H9 (cell line): ENCODE measurements around the gene PNPLA2. TPM values are rescaled to one million over a fixed set of nuclear protein-coding genes. Genes with fewer than 3 reads are reported as not detected.

ENCODE experiments used
- DNase-seq: peaks from one replicate; pipeline ENCODE4 v3.0.0-alpha.2; 2017
- H2AFZ ChIP-seq: one replicate; pipeline ENCODE4 v1.6.1; 2013; ENCODE audit warnings: mild to moderate bottlenecking, low read length, control low read depth, moderate library complexity
- H2AK5ac ChIP-seq: 2 replicates; pipeline ENCODE4 v1.6.1; 2013; ENCODE audit warnings: low read length, control low read depth, mixed read lengths; ENCODE audit not compliant: insufficient read length
- H2BK120ac ChIP-seq: one replicate; pipeline ENCODE4 v1.6.1; 2013; ENCODE audit warnings: low read depth, mild to moderate bottlenecking, low read length, control low read depth, inconsistent platforms; ENCODE audit not compliant: poor library complexity, severe bottlenecking
- H2BK12ac ChIP-seq: 2 replicates; pipeline ENCODE4 v1.6.1; 2013; ENCODE audit warnings: low read length, control low read depth, mixed read lengths, low read depth; ENCODE audit not compliant: insufficient read length
- H2BK15ac ChIP-seq: 2 replicates; pipeline ENCODE4 v1.6.1; 2013; ENCODE audit warnings: low read depth, low read length, control low read depth
- H2BK20ac ChIP-seq: one replicate; pipeline ENCODE4 v1.6.1; 2013; ENCODE audit warnings: low read depth, mild to moderate bottlenecking, low read length, control low read depth, inconsistent platforms; ENCODE audit not compliant: poor library complexity, severe bottlenecking
- H2BK5ac ChIP-seq: 2 replicates; pipeline ENCODE4 v1.6.1; 2013; ENCODE audit warnings: low read length, control low read depth, mixed read lengths; ENCODE audit not compliant: insufficient read length
- H3K14ac ChIP-seq: 2 replicates; pipeline ENCODE4 v1.6.1; 2013; ENCODE audit warnings: low read length, control low read depth; ENCODE audit not compliant: insufficient read depth
- H3K18ac ChIP-seq: 2 replicates; pipeline ENCODE4 v1.6.1; 2013; ENCODE audit warnings: low read depth, mild to moderate bottlenecking, mixed read lengths, low read length, control low read depth; ENCODE audit not compliant: insufficient read length
- H3K23ac ChIP-seq: 2 replicates; pipeline ENCODE4 v1.6.1; 2013; ENCODE audit warnings: low read length, control low read depth, mixed read lengths, low read depth; ENCODE audit not compliant: insufficient read length
- H3K23me2 ChIP-seq: 2 replicates; pipeline ENCODE4 v1.6.1; 2013; ENCODE audit warnings: low read depth, mild to moderate bottlenecking, mixed read lengths, low read length, control low read depth; ENCODE audit not compliant: insufficient read length, poor library complexity, severe bottlenecking
- H3K27ac ChIP-seq: 2 replicates; pipeline ENCODE4 v1.5.1; 2013; ENCODE audit warnings: low read length, control low read depth, mixed read lengths, low read depth; ENCODE audit not compliant: insufficient read length
- H3K27me3 ChIP-seq: 2 replicates; pipeline ENCODE4 v1.6.1; 2013; ENCODE audit warnings: low read length, control low read depth, inconsistent platforms; ENCODE audit not compliant: insufficient read depth
- H3K4ac ChIP-seq: 2 replicates; pipeline ENCODE4 v1.6.1; 2013; ENCODE audit warnings: low read depth, mild to moderate bottlenecking, control low read depth, inconsistent platforms, low read length, moderate library complexity
- H3K4me1 ChIP-seq: 2 replicates; pipeline ENCODE4 v1.6.1; 2013; ENCODE audit warnings: low read length, control low read depth, inconsistent platforms; ENCODE audit not compliant: insufficient read depth
- H3K4me2 ChIP-seq: 2 replicates; pipeline ENCODE4 v1.6.1; 2013; ENCODE audit warnings: low read length, control low read depth, mixed read lengths; ENCODE audit not compliant: insufficient read length, insufficient read depth
- H3K56ac ChIP-seq: 2 replicates; pipeline ENCODE4 v1.6.1; 2013; ENCODE audit warnings: low read depth, mild to moderate bottlenecking, mixed read lengths, low read length, control low read depth; ENCODE audit not compliant: insufficient read length
- H3K79me1 ChIP-seq: 2 replicates; pipeline ENCODE4 v1.6.1; 2013; ENCODE audit warnings: low read depth, mild to moderate bottlenecking, moderate library complexity, low read length, control low read depth, inconsistent platforms; ENCODE audit not compliant: insufficient read depth, poor library complexity, severe bottlenecking
- H3K79me2 ChIP-seq: 2 replicates; pipeline ENCODE4 v1.6.1; 2013; ENCODE audit warnings: low read length, control low read depth, inconsistent platforms; ENCODE audit not compliant: insufficient read depth
- H3K9ac ChIP-seq: 2 replicates; pipeline ENCODE4 v1.6.1; 2013; ENCODE audit warnings: low read length, control low read depth, mixed read lengths; ENCODE audit not compliant: insufficient read length; ENCODE audit errors: extremely low read depth
- H3K9me3 ChIP-seq: one replicate; pipeline ENCODE4 v1.6.1; 2013; ENCODE audit warnings: low read depth, low read length, inconsistent platforms; ENCODE audit not compliant: control insufficient read depth
- H3T11ph ChIP-seq: one replicate; pipeline ENCODE4 v1.6.1; 2013; ENCODE audit warnings: mild to moderate bottlenecking, low read length, control low read depth, inconsistent platforms
- H4K20me1 ChIP-seq: one replicate; pipeline ENCODE4 v1.6.1; 2013; ENCODE audit not compliant: control insufficient read depth, insufficient read length, insufficient read depth
- H4K5ac ChIP-seq: 2 replicates; pipeline ENCODE4 v1.6.1; 2013; ENCODE audit warnings: low read depth, mild to moderate bottlenecking, mixed read lengths, low read length, control low read depth; ENCODE audit not compliant: insufficient read length
- H4K8ac ChIP-seq: replicated peaks from 2 replicates; pipeline ENCODE4 v1.6.1; 2013; ENCODE audit warnings: low read length, control low read depth, mixed read lengths, low read depth; ENCODE audit not compliant: insufficient read length
- H4K91ac ChIP-seq: 2 replicates; pipeline ENCODE4 v1.6.1; 2013; ENCODE audit warnings: low read depth, mild to moderate bottlenecking, moderate library complexity, mixed read lengths, low read length, control low read depth; ENCODE audit not compliant: insufficient read length
- H3K27ac Mint-ChIP-seq, 3 experiments: 2 replicates in 2 of 3; 3 replicates in 1 of 3; pipeline ENCODE4 v1.8.0; 2020 to 2021; ENCODE audit warnings: mixed read lengths in 3 of 3, mild to moderate bottlenecking in 1 of 3, moderate library complexity in 1 of 3
- H3K27me3 Mint-ChIP-seq: 2 replicates; pipeline ENCODE4 v1.8.0; 2021; ENCODE audit warnings: low read depth, mild to moderate bottlenecking, moderate library complexity, mixed read lengths
- H3K36me3 Mint-ChIP-seq, 3 experiments: 2 replicates in 2 of 3; 3 replicates in 1 of 3; pipeline ENCODE4 v1.8.0; 2020 to 2021; ENCODE audit warnings: low read depth in 3 of 3, mixed read lengths in 3 of 3; ENCODE audit not compliant: insufficient read depth in 1 of 3
- H3K4me1 Mint-ChIP-seq, 2 experiments: 2 replicates each; pipeline ENCODE4 v1.8.0; 2020; ENCODE audit warnings: mixed read lengths in 2 of 2
- H3K4me3 Mint-ChIP-seq, 2 experiments: 2 replicates in 1 of 2; 3 replicates in 1 of 2; pipeline ENCODE4 v1.8.0; 2020 to 2021; ENCODE audit warnings: mild to moderate bottlenecking in 2 of 2, mixed read lengths in 2 of 2, moderate library complexity in 1 of 2
- H3K9me3 Mint-ChIP-seq, 2 experiments: 2 replicates in 1 of 2; 3 replicates in 1 of 2; pipeline ENCODE4 v1.8.0; 2020; ENCODE audit warnings: mild to moderate bottlenecking in 2 of 2, mixed read lengths in 2 of 2, moderate library complexity in 1 of 2
- WGBS: extraction: QIAGEN DNeasy Blood & Tissue Kit; methylation state at CpG from one replicate; pipeline ENCODE4 v1.1.7; 2013; ENCODE audit warnings: missing lambda C conversion rate, low lambda C conversion rate, mixed read lengths; ENCODE audit not compliant: insufficient read length; ENCODE audit errors: extremely low coverage; 5-methylcytosine and 5-hydroxymethylcytosine counted together
- total RNA-seq: library from RNA; stranded (reverse); gene quantifications from 2 replicates; pipeline ENCODE4 v1.2.1, GENCODE V29; 2021
- TF ChIP-seq, protein P1 (sequence below): fragments of 200-600 bp; sonication (generic); conservative IDR thresholded peaks from 3 replicates; pipeline ENCODE4 v1.8.0; 2021; ENCODE audit warnings: antibody characterized with exemption, mild to moderate bottlenecking

PNPLA2 gene
- total RNA-seq, 1 experiment from 2014 or later, result 67.3 TPM

DNA sequence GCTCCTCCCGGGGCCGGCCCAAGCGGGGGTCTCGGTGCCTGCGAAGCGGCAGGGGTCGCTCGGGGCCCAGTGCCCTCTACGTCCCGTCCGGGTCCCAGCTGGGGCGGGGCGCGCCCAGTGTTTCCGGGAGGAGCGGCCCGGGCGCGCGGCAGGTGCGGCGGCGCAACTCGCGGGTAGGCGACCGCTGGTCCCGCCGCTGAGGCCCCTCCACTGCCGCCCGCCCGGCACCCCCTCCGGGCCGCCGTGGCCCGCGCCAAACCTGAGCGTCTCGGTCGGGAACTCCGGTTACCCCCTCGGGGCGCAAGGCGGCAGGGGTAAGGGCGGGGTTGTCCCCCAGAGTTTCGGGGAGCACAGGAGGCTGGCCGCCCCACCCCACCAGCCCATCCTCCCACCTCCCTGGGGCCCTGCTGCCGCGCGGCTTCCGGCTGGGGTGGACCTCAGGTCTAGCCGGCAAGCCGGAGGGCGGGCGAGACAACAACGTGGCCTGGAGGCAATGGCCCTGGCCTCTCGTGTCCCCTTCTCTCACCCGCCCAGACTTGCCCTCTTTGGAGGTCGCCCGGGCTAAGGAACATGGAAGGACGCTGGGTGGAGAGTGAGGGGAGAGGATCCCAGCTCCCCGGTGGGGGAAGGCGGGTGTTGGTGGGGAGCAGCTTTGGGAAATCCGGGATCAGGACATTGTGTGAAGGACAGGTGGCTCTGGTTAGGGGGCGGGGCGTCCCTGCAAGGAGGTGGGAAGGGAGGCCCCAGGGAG lies 8.6 kb downstream of the PNPLA2 start:
- peaks cover 31 to 42% of the 10 kb centered on the region in 2 experiments for H3K4me1 Mint-ChIP-seq
- Histone ChIP-seq H3K79me1 (no peaks in the 10 kb centered on the region), H3K18ac (peak overlapping the region; percentile 68), H2BK12ac (no peak overlapping the region), H3K4me1 (no peaks in the 10 kb centered on the region; the same call in 1 of the 2 replicates), H2AK5ac (no peak overlapping the region), H3K4me2 (peak overlapping the region; percentile 58), H2BK20ac (no peak overlapping the region), H4K5ac (no peak overlapping the region), H3K56ac (no peak overlapping the region), H3T11ph (no peak overlapping the region), H3K14ac (peak overlapping the region; percentile 60; the same call in 1 of the 2 replicates), H3K9ac (no peak overlapping the region), H3K23ac (no peak overlapping the region), H3K27ac (no peak overlapping the region), H2BK5ac (no peak overlapping the region), H4K8ac (no peak overlapping the region), H3K23me2 (peaks cover 25% of the 10 kb centered on the region), H2AFZ (no peak overlapping the region), H3K9me3 (no peaks in the 10 kb centered on the region), H2BK15ac (no peak overlapping the region), H3K27me3 (peaks cover 9% of the 10 kb centered on the region; the same call in 1 of the 2 replicates), H4K20me1 (no peaks in the 10 kb centered on the region), H3K4ac (no peak overlapping the region), H2BK120ac (no peak overlapping the region), H3K79me2 (no peaks in the 10 kb centered on the region), H4K91ac (no peak overlapping the region)
- H3K27ac Mint-ChIP-seq, result peak overlapping the region in 1 of 3 experiments; percentile 68; a peak in 2 of 7 replicates
- TF ChIP-seq, protein P1, sequence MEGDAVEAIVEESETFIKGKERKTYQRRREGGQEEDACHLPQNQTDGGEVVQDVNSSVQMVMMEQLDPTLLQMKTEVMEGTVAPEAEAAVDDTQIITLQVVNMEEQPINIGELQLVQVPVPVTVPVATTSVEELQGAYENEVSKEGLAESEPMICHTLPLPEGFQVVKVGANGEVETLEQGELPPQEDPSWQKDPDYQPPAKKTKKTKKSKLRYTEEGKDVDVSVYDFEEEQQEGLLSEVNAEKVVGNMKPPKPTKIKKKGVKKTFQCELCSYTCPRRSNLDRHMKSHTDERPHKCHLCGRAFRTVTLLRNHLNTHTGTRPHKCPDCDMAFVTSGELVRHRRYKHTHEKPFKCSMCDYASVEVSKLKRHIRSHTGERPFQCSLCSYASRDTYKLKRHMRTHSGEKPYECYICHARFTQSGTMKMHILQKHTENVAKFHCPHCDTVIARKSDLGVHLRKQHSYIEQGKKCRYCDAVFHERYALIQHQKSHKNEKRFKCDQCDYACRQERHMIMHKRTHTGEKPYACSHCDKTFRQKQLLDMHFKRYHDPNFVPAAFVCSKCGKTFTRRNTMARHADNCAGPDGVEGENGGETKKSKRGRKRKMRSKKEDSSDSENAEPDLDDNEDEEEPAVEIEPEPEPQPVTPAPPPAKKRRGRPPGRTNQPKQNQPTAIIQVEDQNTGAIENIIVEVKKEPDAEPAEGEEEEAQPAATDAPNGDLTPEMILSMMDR, result 0 out of 3 replicates have a peak, but pooled peaks have one; percentile 10
- H3K4me3 Mint-ChIP-seq, result peak overlapping the region; percentile 79 to 84
- no CpG with 5 or more reads among the region's 66 CpGs for WGBS
- H3K9me3 Mint-ChIP-seq, result no peaks in the 10 kb centered on the region; a peak in 1 of 5 replicates
- peak; percentile 80 for DNase-seq
- peaks cover 0 to 19% (median 14%) of the 10 kb centered on the region in 3 experiments for H3K36me3 Mint-ChIP-seq
- H3K27me3 Mint-ChIP-seq, result peaks cover 35% of the 10 kb centered on the region
